GM12874 (cell line): ENCODE results near the gene GSTM3.

Experiments used
- TF ChIP-seq, protein P1 (sequence below): IDR thresholded peaks from 2 replicates; pipeline ENCODE4 v1.5.1; 2011; ENCODE audit warnings: low read depth, mild to moderate bottlenecking, control low read depth, low read length, moderate library complexity; ENCODE audit not compliant: insufficient read depth

GSTM3 gene

DNA sequence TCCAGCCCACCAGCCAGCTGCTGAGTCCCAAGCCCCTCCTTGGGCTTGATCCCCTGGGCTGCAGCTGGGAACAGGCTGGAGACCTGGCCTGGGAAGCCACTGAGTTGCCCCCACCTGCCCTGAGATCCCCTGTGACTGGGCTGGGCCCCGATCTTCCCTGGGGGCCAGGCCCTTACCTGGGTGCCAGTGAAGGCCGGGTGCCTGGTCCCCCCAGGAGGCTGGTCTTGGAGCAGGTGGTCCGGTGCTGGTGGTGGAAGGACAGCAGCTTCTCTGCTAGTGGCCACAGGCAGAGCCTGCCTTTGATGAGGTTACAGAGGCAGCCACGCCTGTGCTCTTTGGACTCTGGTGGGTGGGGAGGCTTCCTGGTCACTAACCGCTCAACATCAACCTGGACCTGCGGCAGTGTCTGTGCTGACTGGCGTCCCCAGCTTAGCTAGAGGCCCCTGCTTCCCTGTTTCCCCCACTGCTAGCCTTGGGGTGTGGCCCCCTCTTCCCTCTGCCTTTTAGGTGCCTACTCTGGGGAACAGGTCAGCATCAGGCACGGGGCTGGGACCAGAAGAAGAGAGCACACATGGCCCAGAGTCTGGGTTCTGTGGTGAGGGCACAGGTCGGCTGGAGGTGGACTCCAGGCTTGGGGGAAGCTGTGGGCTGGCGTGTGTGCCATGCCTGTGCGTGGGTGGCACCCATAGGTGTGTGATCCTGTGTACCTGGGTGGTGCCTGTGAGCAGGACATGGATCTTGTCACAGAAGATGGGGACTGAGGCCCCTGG is 23.0 kb upstream of the GSTM3 start, which contains the start of gene EPS8L3:
Gene EPS8L3 (minus strand): TSS at position 278 of the 770 bp plus-strand sequence. CDS start 2,174 bp downstream, outside the sequence.
- TF ChIP-seq, protein P1, sequence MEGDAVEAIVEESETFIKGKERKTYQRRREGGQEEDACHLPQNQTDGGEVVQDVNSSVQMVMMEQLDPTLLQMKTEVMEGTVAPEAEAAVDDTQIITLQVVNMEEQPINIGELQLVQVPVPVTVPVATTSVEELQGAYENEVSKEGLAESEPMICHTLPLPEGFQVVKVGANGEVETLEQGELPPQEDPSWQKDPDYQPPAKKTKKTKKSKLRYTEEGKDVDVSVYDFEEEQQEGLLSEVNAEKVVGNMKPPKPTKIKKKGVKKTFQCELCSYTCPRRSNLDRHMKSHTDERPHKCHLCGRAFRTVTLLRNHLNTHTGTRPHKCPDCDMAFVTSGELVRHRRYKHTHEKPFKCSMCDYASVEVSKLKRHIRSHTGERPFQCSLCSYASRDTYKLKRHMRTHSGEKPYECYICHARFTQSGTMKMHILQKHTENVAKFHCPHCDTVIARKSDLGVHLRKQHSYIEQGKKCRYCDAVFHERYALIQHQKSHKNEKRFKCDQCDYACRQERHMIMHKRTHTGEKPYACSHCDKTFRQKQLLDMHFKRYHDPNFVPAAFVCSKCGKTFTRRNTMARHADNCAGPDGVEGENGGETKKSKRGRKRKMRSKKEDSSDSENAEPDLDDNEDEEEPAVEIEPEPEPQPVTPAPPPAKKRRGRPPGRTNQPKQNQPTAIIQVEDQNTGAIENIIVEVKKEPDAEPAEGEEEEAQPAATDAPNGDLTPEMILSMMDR = no peak

DNA sequence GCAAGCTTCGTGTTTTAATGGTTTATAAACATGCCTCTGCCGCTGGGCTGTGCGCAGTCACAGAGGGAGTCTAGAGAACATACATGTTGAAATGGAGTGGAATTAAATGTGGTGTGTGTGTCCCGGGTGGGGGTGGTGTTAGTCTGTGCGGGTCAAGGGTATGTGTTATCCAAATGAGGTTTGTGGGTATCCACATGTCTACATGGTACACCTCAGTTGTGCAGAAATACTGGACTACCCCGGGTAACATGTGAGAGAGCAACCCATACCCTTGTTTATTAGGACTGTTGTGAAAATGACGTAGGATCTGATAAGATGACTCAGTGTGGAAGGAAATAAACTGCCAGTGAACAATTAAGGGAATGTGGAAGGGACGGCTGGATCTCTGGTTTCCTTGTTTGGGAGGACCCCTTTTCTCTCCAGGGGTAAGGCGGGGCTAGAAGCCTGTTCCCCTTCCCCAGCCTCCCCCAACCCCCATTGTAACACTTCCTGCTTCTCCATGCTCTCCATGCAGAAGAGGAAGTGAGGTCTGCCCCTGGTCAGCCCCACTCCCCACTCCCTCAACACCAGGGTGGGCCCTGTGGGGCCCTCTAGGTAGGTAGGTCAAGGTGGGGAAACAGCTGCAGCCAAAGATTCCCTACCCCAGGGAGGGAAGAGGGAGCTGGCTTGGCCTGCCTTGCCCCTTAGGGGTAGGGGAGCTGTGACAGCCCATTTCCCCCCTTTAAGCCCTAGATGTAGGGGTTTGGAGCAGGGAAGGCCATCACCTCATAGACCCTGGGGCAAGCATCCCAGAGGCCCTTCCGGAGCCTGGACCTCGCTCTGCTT is 22.2 kb upstream of the GSTM3 start:
- TF ChIP-seq, protein P1 = no peak

DNA sequence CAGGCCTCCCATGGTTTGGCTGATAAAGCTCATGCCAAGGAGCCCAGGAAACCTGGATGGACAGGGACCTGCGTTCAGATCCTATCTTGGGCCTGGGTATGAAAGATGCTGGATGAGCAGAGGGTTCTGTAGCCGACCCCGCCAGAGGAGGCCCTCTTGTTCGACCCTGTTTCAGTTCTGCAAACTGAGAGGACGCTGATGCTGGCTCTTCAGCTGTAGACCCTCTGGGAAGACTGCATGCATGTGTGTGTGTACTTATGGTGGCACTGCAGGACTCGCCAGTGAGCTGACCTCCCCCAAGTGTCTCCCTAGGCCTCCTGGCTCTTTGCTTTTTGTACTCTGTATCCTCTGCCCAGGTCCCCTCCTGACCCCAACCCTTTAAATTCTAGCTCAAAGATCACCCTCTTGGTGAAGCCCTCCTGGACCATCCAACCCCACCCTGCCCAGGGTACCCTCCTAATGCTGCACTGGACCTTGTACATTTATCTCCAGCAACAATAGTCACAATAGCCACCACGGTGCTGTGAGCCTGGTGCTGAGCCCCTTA is 21.3 kb upstream of the GSTM3 start:
- TF ChIP-seq, protein P1 = no peak

DNA sequence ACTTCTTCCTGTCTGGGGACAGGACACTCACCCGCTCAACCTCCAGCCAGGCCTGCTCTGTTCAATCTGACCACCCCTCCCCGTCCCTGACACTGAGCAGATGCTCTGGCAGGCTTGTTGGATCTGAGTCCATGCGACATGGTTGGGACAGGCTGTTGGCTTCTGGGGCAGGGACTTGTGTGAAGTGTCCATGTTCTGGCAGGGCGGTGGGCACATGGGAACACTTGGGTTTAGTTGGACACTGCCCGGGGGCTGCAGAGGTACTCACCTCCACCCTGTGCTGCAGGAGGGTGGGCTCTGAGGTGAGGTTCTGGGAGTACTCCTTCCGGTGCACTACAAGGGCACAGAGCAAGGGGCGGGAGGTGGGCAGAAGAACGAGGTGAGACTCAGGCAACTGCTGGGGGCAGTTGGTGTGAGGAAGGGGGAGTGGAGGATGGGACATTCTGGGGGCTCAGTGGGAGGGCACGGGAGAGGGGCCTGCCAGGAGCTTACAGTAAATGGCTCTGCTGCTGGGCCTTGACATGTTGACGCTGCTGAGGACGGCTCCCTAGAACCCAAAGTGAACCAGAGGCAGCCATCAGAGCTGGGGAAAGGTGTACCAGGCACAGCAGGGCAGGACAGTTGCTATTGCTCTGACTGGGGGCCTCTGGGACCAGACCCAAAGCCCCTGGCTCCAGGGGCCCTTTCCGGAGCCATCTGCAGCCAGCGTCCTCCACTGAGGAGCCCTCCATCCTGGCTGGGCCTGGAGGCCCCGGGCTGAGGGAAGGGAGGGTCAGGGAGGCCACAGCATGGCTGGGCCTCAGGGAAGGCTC is 20.6 kb upstream of the GSTM3 start:
- TF ChIP-seq, protein P1 = no peak

DNA sequence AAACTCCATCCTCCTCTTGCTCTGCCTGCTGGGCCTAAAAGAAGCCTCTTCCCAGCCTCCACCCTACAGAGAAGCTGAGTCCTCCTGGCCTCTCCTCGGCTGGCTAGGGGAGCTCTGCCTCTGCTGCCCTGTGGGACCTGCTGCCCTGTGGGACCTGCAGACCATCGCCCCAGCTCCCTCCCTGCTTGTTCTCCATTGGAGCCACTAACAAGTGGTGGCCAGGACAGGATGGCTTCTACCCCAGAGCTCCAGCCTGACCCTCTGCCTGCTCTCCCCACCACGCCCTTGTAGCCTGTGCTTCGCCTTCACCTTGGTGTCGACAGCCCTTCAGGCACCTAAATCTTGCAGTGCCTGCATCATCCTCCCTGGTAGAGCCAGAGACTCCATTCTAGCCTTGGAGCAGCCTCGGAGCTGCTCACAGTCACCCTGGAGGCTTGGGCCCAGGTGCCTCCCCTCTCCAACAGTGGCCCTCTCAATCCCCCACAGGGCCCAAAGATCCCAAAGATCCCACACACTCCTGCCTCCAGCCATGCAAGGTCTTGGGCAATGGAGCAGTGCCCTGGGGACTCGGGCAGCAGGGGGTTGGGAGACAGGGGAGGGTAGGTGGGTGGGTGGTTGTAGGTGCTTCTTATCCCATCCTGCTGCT is 19.9 kb upstream of the GSTM3 start:
- TF ChIP-seq, protein P1 = no peak

DNA sequence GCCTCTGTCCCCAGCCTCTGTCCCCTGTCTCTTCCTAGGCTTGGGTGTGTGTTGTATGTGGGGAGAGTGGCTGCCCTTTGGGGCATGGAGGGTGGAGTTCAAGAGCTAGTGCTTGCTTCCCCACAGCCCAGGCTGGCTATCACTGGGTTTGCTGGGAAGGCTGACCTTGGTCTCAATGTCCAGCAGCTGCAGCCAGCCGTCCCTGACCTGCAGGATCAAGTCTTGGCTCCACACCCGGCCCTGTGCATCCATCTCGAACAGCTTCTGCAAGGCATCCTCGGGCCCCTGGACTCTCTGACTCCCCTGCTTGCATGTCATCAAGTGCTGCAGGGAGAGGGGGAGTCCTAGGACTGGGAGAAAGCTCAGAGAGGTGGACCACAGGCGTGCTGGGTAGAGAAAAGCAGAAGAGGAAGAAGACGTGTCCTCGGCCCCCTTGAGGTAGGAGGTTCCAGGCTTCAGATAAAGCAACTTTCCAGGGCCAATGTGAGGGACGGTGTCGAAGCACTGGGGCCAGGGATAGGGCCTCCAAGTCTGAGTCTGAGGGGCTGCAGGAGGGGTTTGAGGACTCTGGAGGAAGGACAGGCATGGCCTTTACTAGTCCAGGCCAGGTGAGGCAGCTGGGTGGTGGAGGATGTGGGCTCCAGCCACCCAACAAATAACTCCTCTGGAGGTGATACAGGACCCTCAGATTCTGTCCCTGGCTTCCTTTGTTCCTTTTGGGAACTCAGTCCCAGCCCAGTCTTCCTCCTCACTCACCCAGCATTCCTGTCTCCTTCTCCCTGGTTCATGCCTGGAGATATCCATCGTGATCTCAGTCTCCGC is 18.9 kb upstream of the GSTM3 start:
- TF ChIP-seq, protein P1 = no peak
